Measurements from ENCODE around the gene CFAP65.

Gene CFAP65

GRCh38 chr2:219030177-219030940, 11.0 kb downstream of the CFAP65 start:
- peaks cover 38 to 70% of the 10 kb centered on the region in 2 donors for H3K27me3 Mint-ChIP-seq
- no peak overlapping the region for H3K27ac Mint-ChIP-seq
- H3K4me1 Mint-ChIP-seq = peaks cover 1 to 5% of the 10 kb centered on the region in 2 donors
- H3K4me3 Mint-ChIP-seq = no peak overlapping the region
- peak; percentile 10 to 24 for ATAC-seq (replicated peaks)
- H3K36me3 Mint-ChIP-seq = no peaks in the 10 kb centered on the region
- no peaks in the 10 kb centered on the region for H3K9me3 Mint-ChIP-seq
- DNase-seq = no peak

GRCh38 chr2:219029829-219030165, 11.5 kb downstream of the CFAP65 start:
- Mint-ChIP-seq H3K4me3 (no peak overlapping the region), H3K4me1 (peaks cover 1 to 5% of the 10 kb centered on the region in 2 donors), H3K36me3 (no peaks in the 10 kb centered on the region), H3K9me3 (no peaks in the 10 kb centered on the region), H3K27ac (no peak overlapping the region), H3K27me3 (peaks cover 41 to 65% of the 10 kb centered on the region in 2 donors)
- ATAC-seq (replicated peaks) = peak; percentile 88 to 92
- peak; percentile 44 for DNase-seq

- H3K4me3 Mint-ChIP-seq = no peak overlapping the region
- DNase-seq = no peak
- ATAC-seq (replicated peaks) = peak; percentile 28 to 41
- peaks cover 1 to 5% of the 10 kb centered on the region in 2 donors for H3K4me1 Mint-ChIP-seq
- H3K9me3 Mint-ChIP-seq = no peaks in the 10 kb centered on the region
- no peak overlapping the region for H3K27ac Mint-ChIP-seq
- H3K27me3 Mint-ChIP-seq = peaks cover 37 to 59% of the 10 kb centered on the region in 2 donors
- H3K36me3 Mint-ChIP-seq = no peaks in the 10 kb centered on the region
Measured at GRCh38 chr2:219028996-219029828, 12.1 kb downstream of the CFAP65 start.

- no peak for DNase-seq
- H3K36me3 Mint-ChIP-seq = no peaks in the 10 kb centered on the region
- H3K27ac Mint-ChIP-seq = no peak overlapping the region
- H3K9me3 Mint-ChIP-seq = no peaks in the 10 kb centered on the region
- peaks cover 1 to 5% of the 10 kb centered on the region in 2 donors for H3K4me1 Mint-ChIP-seq
- ATAC-seq (replicated peaks) = no peak
- H3K27me3 Mint-ChIP-seq = peaks cover 29 to 60% of the 10 kb centered on the region in 2 donors
- no peak overlapping the region for H3K4me3 Mint-ChIP-seq
Measured at GRCh38 chr2:219028141-219028540, 13.2 kb downstream of the CFAP65 start.

DNA sequence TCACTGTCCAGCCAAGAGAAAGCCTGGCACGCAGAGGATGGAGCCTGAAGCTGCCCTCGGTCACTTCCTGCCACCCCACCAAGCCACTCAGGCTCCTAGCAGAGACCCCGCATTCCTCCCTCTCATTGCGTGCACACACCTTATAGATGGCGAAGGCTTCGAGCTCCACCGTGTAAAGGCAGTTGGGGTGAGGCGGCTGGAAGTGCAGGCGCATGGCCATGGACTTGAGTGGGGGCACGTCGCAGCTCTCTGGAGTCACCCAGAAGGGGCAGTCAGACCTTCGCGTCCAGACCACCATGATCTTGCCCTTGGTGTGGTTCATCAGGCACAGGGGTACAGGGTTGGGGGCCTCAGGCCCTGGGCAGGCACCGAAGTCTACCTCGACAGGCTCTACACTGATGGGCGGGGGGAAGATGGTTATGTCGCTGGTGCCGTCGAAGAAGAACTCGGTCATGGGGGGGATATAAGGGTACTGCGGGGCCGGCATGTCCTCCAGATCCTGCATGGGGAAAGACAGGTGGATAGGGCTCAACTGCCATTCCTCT, 13.7 kb downstream of the CFAP65 start:
- no peak for DNase-seq
- H3K27ac Mint-ChIP-seq = no peak overlapping the region
- H3K9me3 Mint-ChIP-seq = no peaks in the 10 kb centered on the region
- H3K4me3 Mint-ChIP-seq = no peak overlapping the region
- no peak for ATAC-seq (replicated peaks)
- no peaks in the 10 kb centered on the region for H3K36me3 Mint-ChIP-seq
- H3K27me3 Mint-ChIP-seq = peaks cover 32 to 61% of the 10 kb centered on the region in 2 donors
- peaks cover 1 to 5% of the 10 kb centered on the region in 2 donors for H3K4me1 Mint-ChIP-seq

- ATAC-seq (replicated peaks) = no peak
- H3K4me3 Mint-ChIP-seq = no peak overlapping the region
- H3K4me1 Mint-ChIP-seq = peaks cover 1 to 5% of the 10 kb centered on the region in 2 donors
- H3K9me3 Mint-ChIP-seq = no peaks in the 10 kb centered on the region
- H3K27me3 Mint-ChIP-seq = peaks cover 25 to 58% of the 10 kb centered on the region in 2 donors
- no peaks in the 10 kb centered on the region for H3K36me3 Mint-ChIP-seq
- H3K27ac Mint-ChIP-seq = no peak overlapping the region
- no peak for DNase-seq
Measured at GRCh38 chr2:219026946-219027345, 14.4 kb downstream of the CFAP65 start.

DNA sequence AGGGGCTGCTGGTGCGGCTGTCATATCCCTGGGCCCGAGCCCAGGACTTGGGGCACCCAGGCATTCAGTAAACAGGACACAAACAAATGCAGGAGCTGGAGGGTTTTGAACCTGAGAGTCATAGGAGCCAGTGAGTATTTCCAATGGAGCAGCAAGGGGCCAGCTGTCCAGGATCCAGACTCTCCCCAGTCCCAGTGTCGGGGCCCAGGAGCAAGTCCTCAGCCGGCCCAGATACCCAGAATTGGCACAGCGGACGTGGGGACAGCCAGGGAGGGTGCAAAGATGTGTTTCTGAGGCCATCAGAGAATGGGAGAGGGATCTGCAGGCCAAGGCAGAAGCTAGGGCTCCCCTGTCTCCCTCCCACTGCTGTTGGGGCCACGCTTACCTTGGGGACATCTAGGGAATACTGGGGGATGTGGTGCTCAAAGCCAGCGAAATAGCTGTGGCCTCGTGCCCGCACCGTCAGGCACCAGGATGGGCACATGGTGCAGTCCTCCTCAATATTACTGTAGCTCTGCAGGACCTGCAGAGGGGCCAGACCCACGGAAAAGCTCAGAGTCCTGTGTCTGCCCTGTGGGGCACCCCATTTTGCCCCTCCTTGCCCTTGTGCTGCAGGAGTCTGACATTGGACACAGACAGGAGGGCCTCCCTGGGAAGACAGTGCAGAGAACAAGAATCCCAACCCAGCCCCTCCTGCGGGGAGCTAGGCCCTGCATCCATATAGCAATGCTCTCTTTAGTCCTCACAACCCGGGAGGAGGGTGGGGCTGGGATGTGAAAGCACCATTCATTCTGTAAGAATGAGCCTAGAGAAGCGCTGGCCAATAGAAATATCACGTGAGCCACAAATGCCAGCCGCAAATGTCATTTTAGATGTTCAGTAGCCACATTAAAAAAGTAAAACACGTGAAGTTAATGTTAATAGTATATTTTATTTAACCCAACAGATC, 15.4 kb downstream of the CFAP65 start:
- Mint-ChIP-seq H3K4me3 (no peak overlapping the region), H3K9me3 (no peaks in the 10 kb centered on the region), H3K27ac (no peak overlapping the region), H3K27me3 (peaks cover 19 to 53% of the 10 kb centered on the region in 2 donors), H3K36me3 (no peaks in the 10 kb centered on the region), H3K4me1 (peaks cover 1 to 5% of the 10 kb centered on the region in 2 donors)
- ATAC-seq (replicated peaks) (no peak), DNase-seq (no peak)

DNA sequence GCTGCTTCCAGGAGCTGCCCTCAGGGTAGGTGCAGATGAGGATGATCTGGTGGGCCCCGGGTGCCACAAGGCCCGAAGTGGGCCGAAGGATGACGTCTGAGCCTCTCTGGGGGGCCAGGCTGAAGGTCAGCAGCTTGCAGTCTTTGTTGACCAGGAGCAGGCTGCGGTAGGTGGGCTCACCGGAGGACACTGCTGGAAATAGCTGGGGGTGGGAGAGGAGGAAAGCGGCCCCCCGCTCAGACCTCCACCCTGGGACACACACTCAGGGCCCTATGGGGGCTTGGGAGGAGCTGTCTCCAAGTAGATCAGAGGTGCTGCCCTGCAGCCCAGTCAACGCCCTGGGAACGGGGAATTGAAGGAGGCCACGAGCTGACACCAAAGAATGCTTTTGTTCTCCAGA, 17.3 kb downstream of the CFAP65 start:
- ATAC-seq (replicated peaks) (no peak), DNase-seq (no peak)
- H3K4me1 Mint-ChIP-seq = no peaks in the 10 kb centered on the region
- H3K36me3 Mint-ChIP-seq = no peaks in the 10 kb centered on the region
- H3K9me3 Mint-ChIP-seq = no peaks in the 10 kb centered on the region
- no peak overlapping the region for H3K27ac Mint-ChIP-seq
- no peak overlapping the region for H3K4me3 Mint-ChIP-seq
- H3K27me3 Mint-ChIP-seq = peaks cover 12 to 51% of the 10 kb centered on the region in 2 donors

- Mint-ChIP-seq H3K4me1 (no peaks in the 10 kb centered on the region), H3K27ac (no peak overlapping the region), H3K9me3 (no peaks in the 10 kb centered on the region), H3K36me3 (no peaks in the 10 kb centered on the region), H3K4me3 (no peak overlapping the region), H3K27me3 (peaks cover 12 to 58% of the 10 kb centered on the region in 2 donors)
- no peak for ATAC-seq (replicated peaks)
- no peak for DNase-seq
Measured at GRCh38 chr2:219023045-219023605, 18.2 kb downstream of the CFAP65 start.

DNA sequence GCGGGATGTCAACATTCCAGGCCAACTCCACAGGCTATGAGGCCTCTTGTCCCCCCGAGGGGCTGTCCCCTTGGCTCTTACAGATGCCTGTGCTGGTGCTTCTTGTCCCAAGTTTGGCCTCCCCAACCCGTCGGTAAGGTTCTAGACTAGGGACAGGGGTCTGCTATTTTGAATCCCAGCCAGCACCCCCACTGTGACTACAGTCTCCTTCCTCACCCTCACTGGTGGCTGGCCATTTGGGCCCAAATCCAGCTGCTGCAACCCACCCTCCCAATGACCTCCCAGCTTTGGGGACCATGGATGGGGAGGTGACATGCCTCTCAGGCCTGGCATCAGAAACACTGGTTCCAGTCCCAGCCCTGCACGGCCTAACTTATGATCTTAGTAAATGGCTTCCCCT, 18.7 kb downstream of the CFAP65 start:
- Mint-ChIP-seq H3K27me3 (peaks cover 17 to 58% of the 10 kb centered on the region in 2 donors), H3K4me3 (no peak overlapping the region), H3K27ac (peak overlapping the region; percentile 47), H3K36me3 (no peaks in the 10 kb centered on the region), H3K4me1 (no peaks in the 10 kb centered on the region), H3K9me3 (no peaks in the 10 kb centered on the region)
- ATAC-seq (replicated peaks) = no peak
- no peak for DNase-seq

DNA sequence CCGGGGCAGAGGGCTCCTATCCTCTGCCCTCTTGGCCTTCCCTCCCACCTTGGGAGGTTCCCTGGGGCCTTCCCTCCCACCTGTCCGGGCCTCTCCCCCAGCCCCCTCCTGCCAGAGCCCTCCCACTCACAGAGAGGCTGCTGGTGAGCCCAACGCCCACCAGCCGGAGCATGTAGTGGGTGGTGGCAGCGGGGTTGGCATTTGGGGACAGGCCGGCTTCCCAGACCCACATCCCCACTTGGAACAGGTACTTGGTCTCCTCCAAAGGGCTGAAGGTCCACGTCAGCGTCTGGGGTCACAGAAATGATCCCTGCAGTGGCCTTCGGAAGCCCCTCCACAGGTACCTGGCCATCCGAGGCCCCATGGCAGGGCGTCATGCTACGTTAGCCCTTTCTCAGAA, 19.3 kb downstream of the CFAP65 start:
- H3K27ac Mint-ChIP-seq = no peak overlapping the region
- H3K4me3 Mint-ChIP-seq = no peak overlapping the region
- ATAC-seq (replicated peaks) (no peak), DNase-seq (no peak)
- no peaks in the 10 kb centered on the region for H3K9me3 Mint-ChIP-seq
- no peaks in the 10 kb centered on the region for H3K36me3 Mint-ChIP-seq
- no peaks in the 10 kb centered on the region for H3K4me1 Mint-ChIP-seq
- peaks cover 19 to 58% of the 10 kb centered on the region in 2 donors for H3K27me3 Mint-ChIP-seq

DNA sequence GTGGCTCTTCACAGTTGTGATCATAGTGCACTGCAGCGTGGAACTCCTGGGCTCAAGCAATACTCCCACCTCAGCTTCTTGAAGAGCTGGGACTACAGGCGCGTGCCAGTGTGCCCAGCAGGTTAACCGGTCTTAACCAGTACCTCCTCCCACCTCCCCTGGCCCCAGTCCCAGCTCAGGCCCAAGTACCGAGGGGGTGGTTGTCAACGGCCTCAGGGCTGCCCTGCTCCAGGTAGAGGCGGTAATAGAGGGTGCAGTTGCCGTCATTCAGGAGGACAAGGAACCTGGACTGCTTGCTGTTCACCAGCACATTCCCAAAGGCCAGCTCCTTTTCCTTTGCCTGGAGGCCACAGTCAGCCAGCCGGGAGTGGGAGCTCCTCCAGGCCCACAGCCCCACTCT, 19.7 kb downstream of the CFAP65 start:
- Mint-ChIP-seq H3K9me3 (no peaks in the 10 kb centered on the region), H3K36me3 (no peaks in the 10 kb centered on the region), H3K4me3 (no peak overlapping the region), H3K4me1 (no peaks in the 10 kb centered on the region), H3K27ac (no peak overlapping the region), H3K27me3 (peaks cover 23 to 58% of the 10 kb centered on the region in 2 donors)
- ATAC-seq (replicated peaks) (no peak), DNase-seq (no peak)

DNA sequence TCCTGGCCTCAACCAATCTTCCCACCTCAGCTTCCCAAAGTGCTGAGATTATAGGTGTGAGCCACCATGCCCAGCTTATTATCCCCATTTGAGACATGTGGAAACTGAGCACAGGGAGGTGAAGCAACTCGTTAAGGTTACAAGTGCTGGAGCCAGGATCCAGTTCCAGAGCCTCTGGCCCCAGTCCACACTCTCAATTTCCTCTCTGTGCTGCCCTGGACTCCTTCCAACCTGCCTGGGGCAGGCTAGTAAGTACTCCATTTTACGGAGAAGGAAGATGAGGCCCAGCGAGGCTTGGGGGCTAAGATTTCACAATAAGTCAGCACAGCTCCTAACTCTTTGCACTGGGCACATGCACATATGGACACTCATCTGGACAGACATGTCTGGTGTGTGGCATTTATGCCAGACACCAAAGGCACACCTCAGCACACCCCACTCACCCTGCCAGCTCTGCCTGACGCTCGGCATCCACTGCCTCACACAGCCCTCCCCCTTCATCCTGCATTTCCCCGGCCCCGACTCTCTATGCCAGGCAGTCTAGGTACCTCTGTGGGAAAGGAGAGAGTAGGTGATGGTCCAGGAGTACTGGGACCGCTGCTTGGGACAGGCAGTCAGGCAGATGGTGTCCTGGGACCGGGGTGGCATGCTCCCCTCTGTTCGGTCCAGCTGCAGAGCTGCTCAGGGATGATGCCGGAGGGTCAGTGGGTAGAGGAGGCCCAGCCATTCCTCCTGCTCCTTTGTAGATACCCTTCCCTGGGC, 20.5 kb downstream of the CFAP65 start:
- Mint-ChIP-seq H3K4me3 (no peak overlapping the region), H3K27ac (no peak overlapping the region), H3K9me3 (no peaks in the 10 kb centered on the region), H3K27me3 (peaks cover 25 to 61% of the 10 kb centered on the region in 2 donors), H3K4me1 (no peaks in the 10 kb centered on the region), H3K36me3 (no peaks in the 10 kb centered on the region)
- DNase-seq (no peak), ATAC-seq (replicated peaks) (no peak)
